Right lung (tissue), 5 donors: ENCODE results near the gene PTPN4. TPM values are rescaled to one million over a fixed set of nuclear protein-coding genes. Genes with fewer than 3 reads are reported as not detected.
"Not testable (repeated sequence)": the region's sequence is repeated elsewhere in the genome, so short reads cannot be mapped to it uniquely, and the experiment has no call there.

Source experiments
- DNase-seq, 2 donors: peaks; one replicate each; pipeline ENCODE4 v3.0.0-alpha.2; 2013
- polyA plus RNA-seq, 5 donors: library from polyadenylated mRNA; unstranded; fragments of 120-200 nt; gene quantifications; one replicate each; pipeline versions ENCODE4 v1.2.1 to v1.2.3, GENCODE V29; 2013; ENCODE audit warnings: inconsistent platforms in 1 of 5, low replicate concordance in 1 of 5; ENCODE audit not compliant: insufficient read length in 5 of 5, insufficient read depth in 1 of 5

Gene PTPN4
- polyA plus RNA-seq, 5 donors = 15.4 to 32.3 (median 25.8) TPM

DNA sequence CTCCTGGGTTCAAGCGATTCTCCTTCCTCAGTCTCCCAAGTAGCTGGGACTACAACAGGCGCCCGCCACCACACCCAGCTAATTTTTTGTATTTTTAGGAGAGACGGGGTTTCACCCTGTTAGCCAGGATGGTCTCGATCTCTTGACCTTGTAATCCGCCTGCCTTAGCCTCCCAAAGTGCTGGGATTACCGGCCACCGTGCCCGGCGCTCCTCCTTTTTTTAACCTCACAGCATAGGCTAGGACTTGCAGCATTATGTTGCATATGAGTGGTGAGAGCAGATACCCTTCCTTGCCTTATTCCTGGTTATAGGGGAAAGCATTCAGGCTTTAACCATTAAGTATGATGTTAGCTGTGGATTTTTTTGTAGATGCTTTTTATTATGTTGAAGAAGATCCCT is 42.3 kb downstream of the PTPN4 start:
- not testable (repeated sequence) for DNase-seq

GRCh38 chr2:119803101-119803500 is 43.4 kb downstream of the PTPN4 start:
- no peak for DNase-seq

GRCh38 chr2:119804409-119804808 is 44.7 kb downstream of the PTPN4 start:
- not testable (repeated sequence) for DNase-seq

DNA sequence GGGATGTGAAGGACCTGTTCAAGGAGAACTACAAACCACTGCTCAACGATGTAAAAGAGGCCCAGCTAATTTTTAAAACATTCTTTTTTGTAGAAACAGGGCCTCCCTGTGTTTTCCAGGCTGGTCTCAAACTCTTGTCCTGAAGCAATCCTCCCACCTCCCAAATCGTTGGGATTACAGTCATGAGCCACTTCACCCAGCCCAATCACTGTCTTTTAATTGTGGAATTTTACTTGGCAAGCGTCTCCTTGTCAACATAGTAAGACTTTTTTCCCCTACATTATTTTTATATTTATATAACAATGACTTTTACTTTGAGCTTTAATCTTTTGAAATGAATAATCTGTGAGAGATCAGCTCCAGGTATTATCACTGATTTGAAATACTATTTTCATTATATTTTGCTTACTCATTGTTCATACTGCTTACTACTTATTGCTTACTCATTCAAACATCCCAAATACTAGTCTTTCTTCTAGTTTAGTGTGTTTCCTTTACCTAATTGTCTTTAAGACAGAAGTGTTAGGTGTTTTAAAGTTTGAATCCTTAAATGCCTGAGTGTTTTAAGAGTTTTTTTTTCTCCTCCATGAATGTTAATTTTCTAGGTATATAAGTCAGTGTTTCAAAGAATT is 48.9 kb downstream of the PTPN4 start:
- DNase-seq = no peak

DNA sequence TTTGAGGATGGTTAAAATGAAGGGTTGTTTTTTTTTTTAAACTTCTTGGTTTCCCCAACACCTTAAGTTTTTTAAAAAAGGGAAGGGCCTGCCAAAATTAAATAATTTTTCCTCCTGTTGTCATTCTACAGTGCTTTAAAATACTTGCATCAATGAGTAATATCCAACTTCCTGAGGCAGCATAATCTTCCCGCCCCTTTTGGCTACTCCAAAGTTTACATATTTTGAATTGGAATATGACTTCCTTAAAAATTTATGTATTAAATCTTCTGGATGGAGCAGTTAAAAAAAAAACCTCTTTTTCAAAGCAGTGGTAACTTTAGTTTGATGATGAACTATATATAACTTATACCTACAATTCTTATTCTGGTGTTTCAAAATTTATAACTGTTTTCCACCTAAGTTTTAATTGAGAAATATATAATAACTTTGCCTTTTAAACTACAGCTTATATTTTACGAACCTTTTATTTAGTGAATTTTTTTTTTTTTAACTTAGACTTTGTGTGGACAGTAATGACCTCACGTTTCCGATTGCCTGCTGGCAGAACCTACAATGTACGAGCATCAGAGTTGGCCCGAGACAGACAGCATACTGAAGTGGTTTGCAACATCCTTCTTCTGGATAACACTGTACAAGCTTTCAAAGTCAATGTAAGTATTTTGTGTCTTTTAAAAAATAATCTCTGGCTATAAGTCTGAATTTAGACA is 49.8 kb downstream of the PTPN4 start:
- peak; percentile 31 to 44 for DNase-seq

DNA sequence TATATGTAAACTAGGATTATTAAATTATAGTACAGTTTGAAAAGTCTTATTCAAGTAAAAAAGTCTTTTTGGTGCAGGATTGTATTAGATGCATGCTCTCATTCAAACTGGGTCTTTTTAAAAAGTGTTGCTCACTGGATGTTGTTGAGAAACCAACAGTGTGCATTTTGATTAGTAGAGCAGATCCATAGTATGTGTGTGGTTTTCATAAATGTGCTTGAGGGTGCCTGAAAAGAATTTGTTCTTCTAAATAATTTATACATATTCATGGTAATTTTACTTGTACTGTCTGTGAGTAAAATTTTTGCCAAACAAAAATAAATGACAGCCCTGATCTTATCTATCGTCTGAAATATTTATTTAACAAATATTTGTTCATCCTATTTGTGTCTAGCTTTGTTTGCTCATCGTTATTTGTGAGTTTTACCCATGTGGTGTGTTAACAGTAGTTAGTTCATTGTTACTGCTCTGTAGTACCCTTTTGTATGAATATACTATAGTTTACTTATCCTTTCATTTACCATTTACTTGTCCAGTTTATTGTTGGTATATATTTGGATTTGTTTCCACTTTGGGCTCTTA is 50.4 kb downstream of the PTPN4 start:
- DNase-seq = no peak

- no peak for DNase-seq
These were observed 54.5 kb downstream of the PTPN4 start for GRCh38 chr2:119814216-119814615.

- DNase-seq = no peak
These were observed 59.1 kb downstream of the PTPN4 start for GRCh38 chr2:119818792-119819191.

DNA sequence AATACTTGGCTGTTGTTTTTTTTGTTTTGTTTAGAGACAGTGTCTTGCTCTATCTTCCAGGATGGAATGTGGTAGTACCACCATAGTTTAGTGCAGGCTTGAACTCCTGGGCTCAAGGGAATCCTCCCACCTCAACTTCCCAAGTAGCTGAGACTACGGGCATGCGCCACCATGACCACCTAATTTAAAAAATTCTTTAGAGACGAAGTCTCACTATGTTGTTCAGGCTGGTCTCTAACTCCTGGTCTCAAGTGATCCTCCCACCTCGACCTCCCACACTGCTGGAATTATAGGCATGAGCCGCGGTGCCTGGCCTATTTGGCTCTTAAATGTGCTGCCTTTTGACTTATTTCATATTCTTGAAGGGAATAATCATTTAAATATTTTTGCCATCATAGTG is 60.1 kb downstream of the PTPN4 start:
- DNase-seq = no peak

DNA sequence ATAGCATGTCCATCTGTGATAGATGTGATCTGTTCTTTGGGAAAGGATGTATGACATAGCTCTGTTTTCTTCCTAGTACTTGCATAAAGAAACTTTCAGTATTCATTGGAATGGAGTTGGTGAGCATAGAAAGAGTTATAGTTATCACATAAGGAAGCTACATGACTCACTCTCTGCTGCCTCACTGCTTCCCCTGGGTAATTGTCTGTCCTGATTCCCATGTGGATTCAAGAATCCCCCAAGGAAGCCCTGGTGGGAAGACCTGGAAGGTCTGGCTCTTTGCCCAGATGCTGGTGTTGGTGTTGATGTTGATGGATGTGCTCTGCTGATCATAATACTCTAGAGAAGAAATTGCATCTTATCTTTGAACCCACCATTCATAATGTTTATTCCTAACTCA is 60.6 kb downstream of the PTPN4 start:
- no peak for DNase-seq

DNA sequence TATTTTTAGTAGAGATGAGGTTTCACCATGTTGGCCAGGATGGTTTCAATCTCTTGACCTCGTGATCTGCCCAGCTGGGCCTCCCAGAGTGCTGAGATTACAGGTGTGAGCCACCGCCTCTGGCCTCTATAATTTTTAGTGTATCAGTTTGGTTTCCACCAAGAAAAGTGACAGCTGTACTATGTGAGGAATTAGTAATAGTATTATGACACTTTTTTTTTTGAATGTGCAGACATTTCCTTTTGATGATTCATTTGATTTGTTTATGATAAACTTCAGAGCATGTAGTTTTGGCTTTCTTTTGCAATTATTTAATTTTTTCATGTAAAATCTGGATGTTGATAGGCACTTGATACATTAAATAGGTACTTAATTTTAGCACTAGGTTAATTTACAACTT is 61.5 kb downstream of the PTPN4 start:
- DNase-seq = no peak

GRCh38 chr2:119823734-119824334 is 64.1 kb downstream of the PTPN4 start:
- peak in 1 of 2 donors; percentile 25 for DNase-seq

- no peak for DNase-seq
These were observed 66.7 kb downstream of the PTPN4 start for GRCh38 chr2:119826370-119826961.

- DNase-seq = no peak
These were observed 68.3 kb downstream of the PTPN4 start for GRCh38 chr2:119827866-119828507.

- no peak for DNase-seq
These were observed 76.9 kb downstream of the PTPN4 start for GRCh38 chr2:119836455-119837142.

DNA sequence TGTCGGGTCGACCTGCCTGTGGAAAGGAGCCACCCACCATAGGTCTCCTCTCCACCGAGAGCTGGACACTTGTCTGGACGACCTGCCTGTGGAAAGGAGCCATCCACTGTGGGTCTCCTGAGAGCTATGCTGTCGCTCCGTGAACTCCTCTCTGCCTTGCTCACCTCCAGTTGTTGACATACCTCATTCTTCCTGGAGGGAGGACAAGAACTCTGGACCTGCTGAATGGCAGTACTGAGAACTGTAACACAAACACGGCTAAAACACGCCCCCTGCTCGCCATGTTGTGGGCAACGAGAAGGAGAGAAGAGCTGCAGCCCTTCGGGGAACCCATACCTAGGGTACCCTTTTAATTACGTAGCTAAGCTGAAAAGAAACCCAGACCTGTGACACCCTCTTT is 77.6 kb downstream of the PTPN4 start:
- no peak for DNase-seq

DNA sequence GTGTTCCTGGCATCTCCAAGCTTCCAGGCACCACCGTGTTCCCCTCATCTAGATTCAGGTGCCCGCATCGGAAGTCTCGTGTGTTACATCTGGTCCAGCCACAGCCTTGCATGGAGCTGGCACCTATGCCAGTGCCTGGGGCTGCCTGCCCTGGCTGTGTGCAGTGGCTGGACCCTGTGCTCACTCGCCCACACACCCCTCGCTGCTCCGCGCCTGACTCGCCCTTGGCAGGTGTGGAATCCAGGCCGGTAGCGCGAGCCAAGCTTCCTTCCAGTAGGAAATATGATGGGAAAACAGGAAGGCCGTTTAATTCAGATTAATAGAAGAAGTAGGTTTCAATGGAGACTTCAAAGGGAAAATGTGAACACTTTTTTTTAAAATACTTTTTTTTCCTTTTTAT is 78.0 kb downstream of the PTPN4 start:
- DNase-seq = no peak

- no peak for DNase-seq
These were observed 78.5 kb downstream of the PTPN4 start for GRCh38 chr2:119838179-119838578.

DNA sequence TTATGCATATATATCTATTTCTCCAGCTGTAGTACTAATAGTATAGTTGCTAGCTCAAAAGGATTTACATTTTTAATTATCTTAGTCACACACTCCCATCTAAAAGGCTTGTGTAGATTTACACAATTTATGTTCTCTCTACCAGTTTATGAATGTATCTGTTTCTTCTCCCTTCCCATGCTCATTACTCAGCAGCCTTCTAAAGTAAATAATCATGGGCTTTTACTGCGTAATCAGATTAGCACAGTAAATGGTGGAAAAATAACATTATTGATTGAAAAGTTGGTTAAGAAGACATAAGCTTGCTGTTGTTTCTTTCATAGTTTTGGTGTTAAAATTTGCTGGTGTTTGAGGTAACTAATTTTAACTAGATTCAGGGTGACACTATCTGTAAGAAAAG is 81.8 kb downstream of the PTPN4 start:
- DNase-seq = no peak

DNA sequence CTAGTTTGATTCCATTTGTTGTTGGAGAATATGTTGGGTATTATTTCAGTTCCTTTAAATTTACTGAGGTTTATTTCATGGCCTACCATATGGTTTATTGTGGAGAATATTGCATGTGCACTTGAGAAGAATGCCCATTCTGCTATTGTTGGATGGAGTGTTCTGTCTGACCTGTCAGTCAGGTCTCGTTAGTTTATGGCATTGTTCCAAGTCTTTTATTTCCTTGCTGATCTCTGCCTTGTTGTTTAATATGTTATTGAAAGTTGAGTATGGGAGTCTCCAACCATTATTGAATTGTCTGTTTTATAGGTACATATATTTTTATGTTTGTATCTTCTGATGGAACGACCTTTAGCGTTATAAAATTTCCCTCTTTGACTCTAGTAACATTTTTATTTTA is 86.3 kb downstream of the PTPN4 start:
- DNase-seq = no peak

GRCh38 chr2:119849838-119850565 is 90.3 kb downstream of the PTPN4 start:
- DNase-seq = no peak
